ENCODE results near the gene FGFR4. TPM values are rescaled to one million over a fixed set of nuclear protein-coding genes. Genes with fewer than 3 reads are reported as not detected.
A peak's percentile ranks its signal among the peaks of the same experiment; 100 is the strongest.

The FGFR4 gene
- total RNA-seq, 4 donors from 2014 or later = 1.8 to 12.2 (median 5.4) TPM

- DNase-seq (ENCODE audit: low spot score in 2 of 2) = no peak
- no peak overlapping the region for H3K27ac ChIP-seq
- H3K36me3 ChIP-seq = no peaks in the 10 kb centered on the region
- peaks cover 15% of the 10 kb centered on the region for H3K4me1 ChIP-seq
- 39% methylated on average over 4 of the region's 4 CpGs for WGBS
- H3K27me3 ChIP-seq = peaks cover 10% of the 10 kb centered on the region
- no peak overlapping the region for H3K4me3 ChIP-seq
- TF ChIP-seq EP300 (IDR thresholded peaks at IDR 0.05) (no peak), POLR2A (IDR thresholded peaks at IDR 0.05) (no peak), CTCF (IDR thresholded peaks at IDR 0.05) (no peak), POLR2AphosphoS5 (IDR thresholded peaks at IDR 0.05) (no peak)
- no peaks in the 10 kb centered on the region for H3K9me3 ChIP-seq
These were observed 2.5 kb upstream of the FGFR4 start for GRCh38 chr5:177084175-177084574.

GRCh38 chr5:177085985-177086653 lies 596 bp upstream of the FGFR4 start:
- Histone ChIP-seq H3K36me3 (no peaks in the 10 kb centered on the region), H3K27ac (no peak overlapping the region), H3K9me3 (no peaks in the 10 kb centered on the region), H3K4me3 (peak overlapping the region; percentile 51), H3K27me3 (peaks cover 10% of the 10 kb centered on the region), H3K4me1 (peaks cover 20% of the 10 kb centered on the region)
- DNase-seq (ENCODE audit: low spot score in 2 of 2) = peak in 1 of 2 donors; percentile 79
- TF ChIP-seq POLR2AphosphoS5 (IDR thresholded peaks at IDR 0.05) (no peak), POLR2A (IDR thresholded peaks at IDR 0.05) (no peak), EP300 (IDR thresholded peaks at IDR 0.05) (no peak), CTCF (IDR thresholded peaks at IDR 0.05) (no peak)
- WGBS = 30% methylated on average over 13 of the region's 13 CpGs

- WGBS = 36% methylated on average over 17 of the region's 23 CpGs
- DNase-seq (ENCODE audit: low spot score in 2 of 2) = no peak
- Histone ChIP-seq H3K27me3 (peaks cover 10% of the 10 kb centered on the region), H3K9me3 (no peaks in the 10 kb centered on the region), H3K36me3 (no peaks in the 10 kb centered on the region), H3K27ac (no peak overlapping the region), H3K4me3 (peak overlapping the region; percentile 51), H3K4me1 (peaks cover 20% of the 10 kb centered on the region)
- TF ChIP-seq POLR2AphosphoS5 (IDR thresholded peaks at IDR 0.05) (no peak), CTCF (IDR thresholded peaks at IDR 0.05) (no peak), EP300 (IDR thresholded peaks at IDR 0.05) (no peak), POLR2A (IDR thresholded peaks at IDR 0.05) (no peak)
These were observed 787 bp downstream of the FGFR4 start for GRCh38 chr5:177087398-177088005.

GRCh38 chr5:177089127-177089526 lies 2.4 kb downstream of the FGFR4 start:
- Histone ChIP-seq H3K4me3 (no peak overlapping the region), H3K36me3 (no peaks in the 10 kb centered on the region), H3K27me3 (peaks cover 6% of the 10 kb centered on the region), H3K9me3 (no peaks in the 10 kb centered on the region), H3K4me1 (peaks cover 20% of the 10 kb centered on the region), H3K27ac (no peak overlapping the region)
- TF ChIP-seq CTCF (IDR thresholded peaks at IDR 0.05) = no peak
- TF ChIP-seq EP300 (IDR thresholded peaks at IDR 0.05) = no peak
- TF ChIP-seq POLR2AphosphoS5 (IDR thresholded peaks at IDR 0.05) = no peak
- TF ChIP-seq POLR2A (IDR thresholded peaks at IDR 0.05) = no peak
- no peak for DNase-seq (ENCODE audit: low spot score in 2 of 2)
- WGBS = 53% methylated on average over 5 of the region's 5 CpGs

GRCh38 chr5:177089825-177090641 lies 3.3 kb downstream of the FGFR4 start:
- TF ChIP-seq POLR2AphosphoS5 (IDR thresholded peaks at IDR 0.05) (no peak), CTCF (IDR thresholded peaks at IDR 0.05) (no peak), EP300 (IDR thresholded peaks at IDR 0.05) (no peak), POLR2A (IDR thresholded peaks at IDR 0.05) (no peak)
- WGBS = 86% methylated on average over 3 of the region's 21 CpGs
- DNase-seq (ENCODE audit: low spot score in 2 of 2) = no peak
- Histone ChIP-seq H3K27ac (no peak overlapping the region), H3K9me3 (no peaks in the 10 kb centered on the region), H3K4me3 (no peak overlapping the region), H3K27me3 (peaks cover 4% of the 10 kb centered on the region), H3K4me1 (peaks cover 20% of the 10 kb centered on the region), H3K36me3 (no peaks in the 10 kb centered on the region)

Measured in suprapubic skin (tissue), 4 donors.